GM19035 (cell line): ENCODE data around the gene PDE6G.
"Not testable (repeated sequence)": the region's sequence is repeated elsewhere in the genome, so short reads cannot be mapped to it uniquely, and the experiment has no call there.

Experiments used
- ATAC-seq: cut with Tn5 transposase; IDR thresholded peaks from one replicate; pipeline ENCODE4 v1.9.1; 2021; ENCODE audit not compliant: unreplicated experiment

PDE6G gene

DNA sequence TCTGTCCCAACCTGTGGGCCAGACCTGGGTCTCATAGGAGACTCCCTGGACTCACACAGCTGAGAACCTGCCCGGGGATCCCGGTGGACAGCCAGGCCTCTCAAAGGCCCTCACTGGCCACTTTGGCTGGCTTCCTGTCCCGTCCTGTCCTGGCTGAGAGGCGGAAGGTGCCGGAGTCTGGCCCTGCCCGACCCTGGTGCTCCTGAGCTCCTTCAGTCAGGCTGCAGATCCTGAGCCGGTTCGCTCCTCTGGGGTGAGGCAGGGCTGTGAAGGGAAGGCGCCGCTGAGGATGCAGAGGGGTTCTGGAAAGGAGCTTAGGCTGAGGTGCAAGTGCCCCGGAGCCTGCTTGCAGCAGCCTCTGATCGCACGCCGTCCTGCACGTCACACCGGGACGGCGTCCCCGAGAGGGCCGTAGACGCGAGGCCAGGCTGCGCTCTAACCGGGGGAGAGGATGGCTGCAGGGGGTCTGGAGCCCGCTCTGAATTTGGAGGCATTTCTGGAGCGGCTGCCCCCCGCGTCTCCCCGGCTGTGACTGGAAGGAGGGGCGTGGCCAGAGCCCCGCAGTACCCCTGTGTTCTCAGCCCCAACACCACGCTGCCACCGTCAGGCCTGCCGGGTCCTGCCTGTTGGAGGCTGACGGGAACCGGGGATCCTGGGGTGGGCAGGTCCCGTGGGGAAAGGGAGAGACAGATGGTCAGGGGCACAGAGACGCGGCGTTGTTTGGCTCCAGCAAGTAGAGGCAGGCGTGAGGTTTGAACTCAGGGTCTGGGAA, 31.6 kb upstream of the PDE6G start:
- no peak for ATAC-seq

- no peak for ATAC-seq
These were observed 30.3 kb upstream of the PDE6G start for GRCh38 chr17:81686614-81687013.

DNA sequence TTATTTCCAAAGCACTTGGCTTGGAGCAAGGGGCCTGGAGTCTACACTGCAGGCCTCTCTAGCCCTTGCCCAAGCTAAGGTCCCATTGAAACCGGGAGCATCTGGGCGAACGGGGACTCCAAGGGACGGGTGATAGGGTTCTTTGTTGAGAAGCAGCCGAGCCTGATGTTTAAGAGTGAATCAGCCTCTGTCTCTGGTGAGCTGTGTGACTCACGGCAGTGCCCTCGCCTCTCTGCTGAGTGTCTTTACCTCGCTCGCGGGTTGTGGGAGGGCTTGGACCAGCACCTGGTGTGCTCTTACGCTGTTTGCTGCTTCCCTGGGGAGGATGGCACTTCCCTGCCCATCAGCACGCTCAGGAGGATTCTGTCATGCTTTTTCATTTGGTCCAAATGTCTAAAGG, 28.8 kb upstream of the PDE6G start:
- ATAC-seq = no peak

DNA sequence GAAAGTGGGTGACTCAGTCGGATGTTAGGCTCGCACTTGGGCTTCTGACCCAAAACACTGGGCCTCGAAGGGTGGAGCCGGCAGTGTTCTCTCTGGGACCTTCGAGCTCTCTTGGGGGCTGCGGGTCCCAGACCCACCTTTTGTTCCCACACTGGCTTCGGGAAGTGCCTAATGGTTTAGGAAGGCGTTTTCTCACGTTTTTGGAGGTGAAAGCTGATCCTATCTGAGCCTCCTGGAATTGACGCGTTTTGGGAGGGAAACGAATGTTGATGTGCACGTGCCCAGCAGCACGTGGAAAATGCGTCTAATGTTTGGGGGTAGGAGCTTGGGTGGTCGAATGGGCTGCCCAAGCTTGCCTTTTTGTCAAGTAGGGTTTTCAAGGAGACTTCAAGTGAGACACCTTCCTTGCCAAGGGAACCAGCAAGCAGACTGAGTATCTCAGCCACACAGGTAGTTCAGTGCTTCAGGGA, 28.1 kb upstream of the PDE6G start:
- ATAC-seq = no peak

- peak; percentile 95 for ATAC-seq
These were observed 27.5 kb upstream of the PDE6G start, which contains the start of the genes ARL16 and HGS for GRCh38 chr17:81683584-81684441. TSS of gene ARL16 (minus strand) at chr17:81683797. CDS start at chr17:81683753, 44 bp downstream. TSS of gene HGS (plus strand) at chr17:81684011. CDS start at chr17:81684067, 56 bp downstream.

- ATAC-seq = peak; percentile 10
These were observed 26.9 kb upstream of the PDE6G start for GRCh38 chr17:81683208-81683583.

GRCh38 chr17:81682565-81683207, 26.3 kb upstream of the PDE6G start:
- no peak for ATAC-seq

- ATAC-seq = no peak
These were observed 25.3 kb upstream of the PDE6G start for GRCh38 chr17:81681672-81682071.

DNA sequence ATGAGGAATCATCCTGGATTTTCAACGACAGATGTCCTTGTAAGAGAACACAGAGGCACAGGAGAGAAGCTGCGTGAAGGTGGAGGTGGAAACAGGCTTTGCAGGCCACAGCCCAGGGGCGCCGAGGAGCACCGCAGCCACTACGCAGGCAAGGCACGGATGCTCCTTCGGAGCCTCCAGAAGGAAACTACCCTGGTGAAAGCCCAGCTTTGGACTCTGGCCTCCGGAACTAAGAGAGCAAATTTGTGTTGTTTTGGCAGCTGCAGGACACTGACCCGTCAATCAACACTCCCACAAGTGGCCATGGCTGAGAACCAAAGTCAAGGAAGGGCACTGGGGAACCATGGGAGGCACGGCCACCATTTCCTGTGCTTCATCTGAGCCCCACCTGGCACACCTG, 23.8 kb upstream of the PDE6G start:
- ATAC-seq = no peak

- no peak for ATAC-seq
These were observed 20.6 kb upstream of the PDE6G start for GRCh38 chr17:81676906-81677305.

GRCh38 chr17:81675515-81676221, 19.3 kb upstream of the PDE6G start:
- not testable (repeated sequence) for ATAC-seq

GRCh38 chr17:81673561-81674258, 17.4 kb upstream of the PDE6G start:
- no peak for ATAC-seq

GRCh38 chr17:81672954-81673353, 16.6 kb upstream of the PDE6G start:
- no peak for ATAC-seq

DNA sequence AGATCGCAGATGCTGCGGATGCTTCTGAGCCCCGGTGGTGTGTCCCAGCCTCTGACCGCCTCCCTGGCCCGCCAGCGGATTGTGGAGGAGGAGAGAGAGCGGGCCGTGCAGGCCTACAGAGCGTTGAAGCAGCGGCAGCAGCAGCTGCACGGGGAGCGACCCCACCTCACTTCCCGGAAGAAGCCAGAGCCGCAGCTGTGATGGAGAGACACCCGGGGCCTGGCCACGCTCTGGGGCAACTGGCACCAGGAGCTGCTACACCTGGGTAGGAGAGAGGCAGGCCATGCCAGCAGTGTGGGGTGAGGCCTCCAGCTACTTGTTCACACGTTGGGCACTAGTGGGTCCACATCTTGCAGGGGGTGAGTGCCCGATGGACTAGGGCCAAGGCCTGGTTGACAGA, 16.2 kb upstream of the PDE6G start:
- ATAC-seq = no peak

DNA sequence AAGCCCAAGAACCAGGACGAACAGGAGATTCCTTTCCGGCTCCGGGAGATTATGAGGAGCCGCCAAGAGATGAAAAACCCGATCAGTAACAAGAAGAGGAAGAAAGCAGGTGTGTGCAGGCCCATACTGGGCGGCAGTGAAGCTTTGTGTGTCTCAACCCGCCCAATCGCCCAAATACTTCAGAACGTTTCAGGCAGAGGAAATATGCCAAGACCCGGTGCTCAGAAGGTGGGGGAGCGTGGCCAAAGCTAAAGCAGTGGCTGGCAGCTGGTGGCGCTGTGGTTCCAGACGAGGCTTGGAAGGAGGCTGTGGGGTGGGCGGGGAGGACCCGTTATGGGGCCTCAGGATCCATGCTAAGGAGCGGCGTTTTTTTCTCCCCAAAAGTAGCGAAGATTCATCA, 11.4 kb upstream of the PDE6G start:
- ATAC-seq = no peak

DNA sequence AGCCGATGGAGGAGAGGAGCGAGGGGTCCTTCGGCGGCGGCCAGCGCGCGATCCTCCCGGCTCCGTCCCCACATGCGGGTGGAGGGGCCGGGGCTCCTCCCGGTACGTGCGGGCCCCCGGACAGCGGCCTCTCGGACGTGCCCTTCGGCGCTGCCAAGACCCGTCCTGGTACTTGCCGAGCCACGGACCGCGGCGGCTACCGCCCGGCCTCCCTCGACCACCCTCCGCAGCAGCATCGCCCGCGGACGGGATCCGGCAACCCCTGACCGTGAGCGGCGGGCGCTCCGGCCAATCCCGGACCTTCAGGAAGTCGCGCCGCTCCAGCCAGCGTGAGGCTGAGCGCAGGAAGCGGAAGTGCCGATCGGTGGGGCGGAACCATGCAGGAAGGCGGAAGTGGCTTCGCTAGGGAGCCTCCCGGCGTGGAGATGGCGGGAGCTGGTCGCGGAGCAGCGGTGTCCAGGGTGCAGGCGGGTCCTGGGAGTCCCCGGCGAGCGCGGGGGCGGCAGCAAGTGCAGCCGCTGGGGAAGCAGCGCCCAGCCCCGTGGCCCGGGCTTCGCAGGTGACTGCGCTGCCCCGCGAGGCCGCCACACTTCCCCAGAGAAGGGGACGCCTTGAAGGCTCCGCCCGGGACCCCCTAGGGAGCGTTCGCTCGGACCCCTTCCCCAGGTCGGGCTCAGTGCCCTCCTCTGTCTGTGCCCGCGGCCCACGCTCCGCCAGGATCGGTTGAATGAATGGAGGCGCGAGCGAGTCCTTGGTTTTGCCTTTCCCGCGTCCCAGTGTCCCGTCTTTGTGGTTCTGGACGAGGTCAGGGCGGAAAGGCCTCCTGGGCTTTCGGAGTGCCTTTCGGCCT, 10.2 kb upstream of the PDE6G start, which contains the start of the genes CCDC137 and OXLD1:
CCDC137 (plus strand) TSS at position 396 of the 850 bp plus-strand sequence; CDS start at position 426, 30 bp downstream.
OXLD1 (minus strand) TSS at position 264 of the 850 bp plus-strand sequence; CDS start at position 236, 28 bp downstream.
- peak; percentile 86 for ATAC-seq

DNA sequence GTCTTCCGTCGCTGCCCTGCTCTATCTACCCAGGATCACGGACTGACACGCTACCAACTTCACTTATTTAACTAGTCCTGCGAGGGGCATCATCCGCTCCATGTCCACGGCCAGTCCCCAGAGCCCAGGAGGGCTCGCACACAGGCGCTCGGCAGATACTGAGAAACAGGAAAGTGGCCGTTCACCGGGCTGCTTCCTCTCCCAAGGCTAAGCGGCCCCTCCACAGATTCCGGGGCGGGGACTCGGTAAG, 9.7 kb upstream of the PDE6G start:
- peak; percentile 22 for ATAC-seq

DNA sequence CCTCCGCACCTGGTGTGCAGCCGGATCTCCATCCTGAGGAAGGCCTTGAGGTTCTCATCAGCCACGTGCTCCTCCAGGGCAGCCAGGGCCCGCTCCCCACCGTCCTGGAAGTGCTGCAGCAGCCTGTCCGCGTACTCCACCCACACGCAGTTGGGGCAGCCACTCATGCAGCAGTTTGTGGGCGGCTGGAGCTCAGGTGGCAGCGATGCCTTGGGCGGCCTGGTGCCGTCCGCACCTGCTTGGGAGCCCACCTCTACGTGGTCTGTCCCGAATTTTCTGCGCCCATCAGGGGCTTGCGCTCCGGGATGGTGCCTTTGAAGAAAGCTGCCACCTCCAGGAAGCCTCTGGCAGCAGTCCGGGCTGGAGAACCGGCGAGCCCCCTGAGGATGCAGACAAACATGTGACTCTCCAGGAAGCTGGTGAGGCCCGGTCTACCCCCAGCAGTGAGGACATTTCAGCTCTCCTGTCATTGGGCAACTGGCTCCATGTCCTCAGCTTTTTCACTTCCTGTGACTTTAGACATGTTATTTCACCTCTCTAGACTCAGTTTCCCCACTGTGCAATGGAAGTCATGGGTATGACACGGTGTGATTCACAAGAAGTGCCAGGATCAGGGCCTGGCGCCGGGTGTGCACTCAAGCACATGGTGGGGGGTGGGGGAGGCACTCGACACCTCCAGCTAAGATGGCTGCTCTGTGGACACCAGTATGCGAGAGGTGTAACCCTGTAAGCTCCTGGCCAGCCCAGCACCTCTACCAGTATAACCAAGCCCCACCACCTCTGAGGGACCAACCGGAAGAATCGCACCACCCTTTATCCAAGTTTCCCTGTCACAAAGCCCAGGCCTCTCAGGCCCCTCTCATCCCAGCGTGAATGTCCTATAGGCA, 9.1 kb upstream of the PDE6G start:
- ATAC-seq = no peak
